DND-41 (cell line): ENCODE results near the gene LILRA6.

ENCODE experiments used
- ATAC-seq: fragments of 200-7000 bp; cut with Tn5 transposase; 3 replicates; pipeline ENCODE4 v1.9.1; 2021; ENCODE audit warnings: low read depth; ENCODE audit not compliant: insufficient read depth
- DNase-seq: peaks from one replicate; pipeline ENCODE4 v3.0.0-alpha.2; 2020
- H2AFZ ChIP-seq: 2 replicates; pipeline ENCODE4 v1.6.0; 2012; ENCODE audit warnings: low read depth, low read length
- H3K27ac ChIP-seq: 2 replicates; pipeline ENCODE4 v1.5.1; 2012; ENCODE audit warnings: low read length, inconsistent platforms
- H3K27me3 ChIP-seq: fragments of 200-600 bp; sonication (generic); 2 replicates; pipeline ENCODE4 v1.6.0; 2012; ENCODE audit warnings: low read length, mild to moderate bottlenecking, inconsistent platforms; ENCODE audit not compliant: insufficient read depth, poor library complexity
- H3K36me3 ChIP-seq: 2 replicates; pipeline ENCODE4 v1.5.1; 2012; ENCODE audit warnings: low read length, inconsistent platforms; ENCODE audit not compliant: insufficient read depth
- H3K4me1 ChIP-seq: 2 replicates; pipeline ENCODE4 v1.5.1; 2012; ENCODE audit warnings: mild to moderate bottlenecking, low read length; ENCODE audit not compliant: insufficient read depth
- H3K4me2 ChIP-seq: 2 replicates; pipeline ENCODE4 v1.6.0; 2012; ENCODE audit warnings: mild to moderate bottlenecking, moderate library complexity, low read length, inconsistent platforms; ENCODE audit not compliant: insufficient read depth
- H3K4me3 ChIP-seq, 2 experiments: fragments of 200-600 bp in 1 of 2; shearing (Covaris generic) in 1 of 2; 2 replicates each; pipeline ENCODE4 v1.5.1; 2012 to 2016; ENCODE audit warnings: inconsistent platforms in 2 of 2, low read length in 2 of 2, mild to moderate bottlenecking in 2 of 2, low read depth in 1 of 2, moderate library complexity in 1 of 2
- H3K79me2 ChIP-seq: 2 replicates; pipeline ENCODE4 v1.6.0; 2012; ENCODE audit warnings: low read length, inconsistent platforms; ENCODE audit not compliant: insufficient read depth
- H3K9ac ChIP-seq: 2 replicates; pipeline ENCODE4 v1.6.0; 2012; ENCODE audit warnings: low read depth, mild to moderate bottlenecking, inconsistent platforms, low read length, moderate library complexity
- H3K9me3 ChIP-seq: 2 replicates; pipeline ENCODE4 v1.5.1; 2012; ENCODE audit warnings: low read length, moderate library complexity, mild to moderate bottlenecking, inconsistent platforms; ENCODE audit not compliant: insufficient read depth, severe bottlenecking
- H4K20me1 ChIP-seq: 2 replicates; pipeline ENCODE4 v1.6.0; 2012; ENCODE audit warnings: low read length; ENCODE audit not compliant: insufficient read depth
- CTCF ChIP-seq: IDR thresholded peaks from 2 replicates; pipeline ENCODE4 v1.5.1; 2012; ENCODE audit warnings: borderline replicate concordance, low read length, moderate library complexity, mild to moderate bottlenecking; ENCODE audit not compliant: poor library complexity, severe bottlenecking; ENCODE audit errors: extremely low read depth
- EZH2 ChIP-seq: IDR thresholded peaks from 3 replicates; pipeline ENCODE4 v1.6.1; 2012; ENCODE audit warnings: borderline replicate concordance, low read depth, mild to moderate bottlenecking, moderate library complexity, low read length, inconsistent platforms; ENCODE audit not compliant: severe bottlenecking

LILRA6 gene

GRCh38 chr19:54254195-54254906 is 11.8 kb upstream of the LILRA6 start:
- no peak for ATAC-seq
- no peak overlapping the region for H3K4me3 ChIP-seq
- 0 out of 2 replicates have a peak, but pooled peaks cover 2% of the 10 kb centered on the region for H4K20me1 ChIP-seq
- H3K9me3 ChIP-seq, result no peaks in the 10 kb centered on the region
- no peak overlapping the region for H3K9ac ChIP-seq
- H3K27ac ChIP-seq, result no peak overlapping the region
- TF ChIP-seq EZH2 (no peak), CTCF (no peak)
- H3K27me3 ChIP-seq, result no peaks in the 10 kb centered on the region
- no peaks in the 10 kb centered on the region for H3K4me1 ChIP-seq
- no peak for DNase-seq
- H3K4me2 ChIP-seq, result no peak overlapping the region
- no peak overlapping the region for H2AFZ ChIP-seq
- H3K79me2 ChIP-seq, result no peaks in the 10 kb centered on the region
- H3K36me3 ChIP-seq, result no peaks in the 10 kb centered on the region

- H4K20me1 ChIP-seq, result 0 out of 2 replicates have a peak, but pooled peaks cover 2% of the 10 kb centered on the region
- TF ChIP-seq CTCF (no peak), EZH2 (no peak)
- DNase-seq, result no peak
- H3K4me3 ChIP-seq, result no peak overlapping the region
- H3K27me3 ChIP-seq, result no peaks in the 10 kb centered on the region
- no peak overlapping the region for H3K27ac ChIP-seq
- no peak for ATAC-seq
- no peaks in the 10 kb centered on the region for H3K79me2 ChIP-seq
- no peak overlapping the region for H3K9ac ChIP-seq
- no peaks in the 10 kb centered on the region for H3K4me1 ChIP-seq
- H3K36me3 ChIP-seq, result no peaks in the 10 kb centered on the region
- H2AFZ ChIP-seq, result no peak overlapping the region
- H3K4me2 ChIP-seq, result no peak overlapping the region
- no peaks in the 10 kb centered on the region for H3K9me3 ChIP-seq
These were observed 11.0 kb upstream of the LILRA6 start for GRCh38 chr19:54253331-54254194.

- DNase-seq (no peak), ATAC-seq (no peak)
- Histone ChIP-seq H3K4me1 (no peaks in the 10 kb centered on the region), H3K79me2 (no peaks in the 10 kb centered on the region), H3K4me2 (no peak overlapping the region), H3K27me3 (no peaks in the 10 kb centered on the region), H3K27ac (no peak overlapping the region), H4K20me1 (0 out of 2 replicates have a peak, but pooled peaks cover 2% of the 10 kb centered on the region), H2AFZ (no peak overlapping the region), H3K36me3 (no peaks in the 10 kb centered on the region), H3K9ac (no peak overlapping the region), H3K9me3 (no peaks in the 10 kb centered on the region), H3K4me3 (no peak overlapping the region)
- no peak for TF ChIP-seq EZH2
- TF ChIP-seq CTCF, result no peak
These were observed 10.3 kb upstream of the LILRA6 start for GRCh38 chr19:54252845-54253244.
